NCI-H510A treated with DMSO at 0.1 percent for 48 hours (cell line): Measurements from ENCODE around the gene CFAP43.
A peak's percentile ranks its signal among the peaks of the same experiment; 100 is the strongest.
"Not testable (repeated sequence)": the region's sequence is repeated elsewhere in the genome, so short reads cannot be mapped to it uniquely, and the experiment has no call there.

Experiments
- DNase-seq: peaks from one replicate; lab custom pipeline; 2025; lab: John Stamatoyannopoulos, UW

CFAP43 gene

DNA sequence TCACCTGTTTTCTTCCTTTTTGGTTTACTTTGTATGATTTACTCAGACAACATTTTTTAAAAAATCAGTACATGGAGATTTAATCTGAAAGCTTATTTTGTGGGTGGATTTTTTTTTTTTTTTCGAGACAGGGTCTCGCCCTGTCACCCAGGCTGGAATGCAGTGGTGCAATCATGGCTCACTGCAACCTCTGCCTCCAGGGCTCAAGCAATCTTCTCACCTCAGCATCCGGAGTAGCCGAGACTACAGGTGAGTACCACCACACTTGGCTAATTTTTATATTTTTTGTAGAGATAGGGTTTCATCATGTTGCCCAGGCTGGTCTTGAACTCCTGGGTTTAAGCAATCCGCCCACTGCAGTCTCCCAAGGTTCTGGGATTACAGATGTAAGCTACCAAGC lies 25.1 kb upstream of the CFAP43 start:
- no peak for DNase-seq

- peak; percentile 43 for DNase-seq
These were observed 24.3 kb upstream of the CFAP43 start for GRCh38 chr10:104256335-104256961.

DNA sequence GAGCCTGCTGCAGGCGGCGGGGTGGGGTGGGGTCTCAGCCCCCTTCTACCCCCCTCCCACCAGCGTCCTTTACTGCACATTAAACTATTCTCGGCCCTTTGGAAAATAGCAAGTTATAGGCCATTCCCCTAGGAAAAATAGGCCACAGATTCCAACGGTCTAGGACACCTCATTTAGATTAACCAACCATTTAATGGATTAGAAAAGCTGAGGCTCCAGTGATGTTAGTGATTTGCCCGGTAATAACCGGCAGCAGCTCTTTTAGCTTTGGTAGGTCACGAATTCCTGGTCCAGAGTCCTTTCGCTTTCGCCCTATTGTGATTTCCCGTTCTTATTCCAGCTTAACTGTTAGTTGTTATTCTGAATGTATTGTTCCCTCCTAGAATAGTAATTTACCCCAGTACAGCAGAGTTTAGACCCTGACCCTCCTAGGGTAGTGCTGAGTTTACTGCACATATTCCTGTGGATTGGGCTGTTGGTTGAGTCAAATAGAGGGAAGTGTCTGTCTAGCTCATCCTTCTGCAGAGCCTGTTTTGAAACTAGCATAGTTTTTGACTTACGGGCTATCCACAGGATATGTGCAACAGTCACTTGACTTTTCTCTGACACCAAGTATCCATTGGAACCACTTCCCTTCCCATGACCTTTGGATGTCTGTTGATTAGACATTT lies 23.3 kb upstream of the CFAP43 start:
- peak; percentile 81 for DNase-seq

DNA sequence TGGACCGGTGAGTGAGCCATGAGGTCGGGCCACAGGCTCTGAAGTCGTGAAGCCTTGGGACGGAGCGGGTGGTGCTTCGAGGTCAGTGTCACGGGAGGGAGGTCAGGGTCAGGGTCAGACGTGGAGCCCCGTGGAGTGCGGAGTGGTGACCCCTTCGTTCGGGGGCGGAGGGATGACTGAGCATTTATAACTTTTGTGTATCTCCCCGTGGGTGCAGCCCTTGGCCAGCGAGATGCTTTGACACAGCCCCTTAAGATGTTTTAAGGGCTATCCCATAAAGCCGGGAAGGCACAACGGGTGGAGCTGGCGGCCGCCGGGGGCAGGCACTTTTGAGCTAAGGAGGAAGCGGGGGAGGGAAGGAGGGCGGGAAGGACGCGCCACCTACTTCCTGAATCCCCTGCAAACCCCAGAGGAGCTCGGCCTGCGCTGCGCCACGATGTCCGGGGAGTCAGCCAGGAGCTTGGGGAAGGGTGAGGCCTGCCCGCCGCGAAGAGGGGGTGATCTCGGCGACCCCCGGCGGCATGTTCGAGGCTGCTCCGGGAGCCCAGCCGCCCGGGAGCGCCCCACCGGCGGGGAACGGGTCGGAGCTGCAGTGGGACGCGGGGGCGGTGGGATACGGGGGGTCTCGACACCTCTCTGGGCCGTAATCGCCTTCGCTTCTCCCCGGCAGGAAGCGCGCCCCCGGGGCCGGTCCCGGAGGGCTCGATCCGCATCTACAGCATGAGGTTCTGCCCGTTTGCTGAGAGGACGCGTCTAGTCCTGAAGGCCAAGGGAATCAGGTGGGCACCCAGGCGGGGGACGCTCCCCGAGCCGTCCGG lies 22.5 kb upstream of the CFAP43 start, which contains the start of gene GSTO1:
Gene GSTO1, plus strand, starts transcription at position 400 of the 818 bp plus-strand sequence. Its CDS starts 37 bp downstream, at position 437.
- peak; percentile 68 for DNase-seq

DNA sequence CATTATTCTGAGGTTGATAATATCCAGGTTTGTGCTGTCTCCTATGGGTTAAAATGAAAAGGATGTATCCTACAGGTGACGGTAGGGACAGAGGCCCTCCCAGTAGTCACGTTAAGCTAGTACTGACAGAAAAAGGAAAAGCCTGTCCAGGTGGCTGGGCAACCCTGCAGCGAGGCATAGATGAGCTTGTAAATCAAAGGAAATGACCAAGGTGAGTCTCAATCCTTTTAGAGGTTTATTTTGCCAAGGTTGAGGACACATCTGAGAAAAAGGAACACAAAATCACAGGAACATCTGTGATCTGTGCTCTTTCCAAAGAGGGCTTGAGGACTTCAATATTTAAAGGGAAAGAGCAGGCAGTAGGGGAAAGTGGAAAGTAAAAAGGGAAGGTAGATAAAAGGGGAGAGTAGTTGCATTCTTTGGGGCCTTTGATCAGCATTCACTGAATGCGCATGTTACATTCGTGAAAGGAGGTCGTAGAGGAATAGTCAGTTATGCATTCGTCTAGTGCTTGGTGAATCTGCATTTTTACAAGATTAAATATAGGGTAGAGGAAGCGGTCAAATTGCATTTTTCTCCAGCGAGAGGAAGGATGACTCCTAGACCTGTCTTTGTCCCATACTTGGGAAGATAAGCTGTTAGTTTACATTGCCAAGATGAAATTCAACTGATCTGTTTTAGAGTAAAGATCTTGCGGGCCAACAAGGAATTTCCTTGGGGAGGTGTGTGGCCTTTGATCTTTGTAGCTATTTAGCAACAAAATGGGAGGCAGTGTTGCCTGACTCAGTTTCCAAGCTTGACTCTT lies 21.6 kb upstream of the CFAP43 start:
- DNase-seq = no peak

GRCh38 chr10:104253106-104253505 lies 20.9 kb upstream of the CFAP43 start:
- no peak for DNase-seq

DNA sequence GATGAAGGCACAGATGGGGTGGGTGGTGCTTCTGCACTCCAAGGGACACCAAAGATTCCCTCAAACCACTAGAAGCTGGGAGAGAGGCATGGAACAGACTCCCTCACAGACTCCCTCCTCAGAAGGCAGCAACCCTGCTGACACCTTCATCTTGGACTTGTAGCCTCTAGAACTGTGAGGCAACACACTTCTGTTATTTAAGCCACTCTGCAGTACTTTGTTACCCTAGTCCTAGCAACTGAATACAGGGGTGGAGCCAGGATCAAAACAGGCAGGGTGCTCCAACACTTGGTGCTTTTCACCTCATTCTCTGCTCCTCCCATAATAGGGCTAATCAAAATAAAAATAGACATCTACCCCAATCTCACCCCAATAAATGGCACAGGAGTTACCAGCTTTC lies 20.2 kb upstream of the CFAP43 start:
- DNase-seq = no peak

- no peak for DNase-seq
These were observed 19.3 kb upstream of the CFAP43 start for GRCh38 chr10:104251443-104251842.

DNA sequence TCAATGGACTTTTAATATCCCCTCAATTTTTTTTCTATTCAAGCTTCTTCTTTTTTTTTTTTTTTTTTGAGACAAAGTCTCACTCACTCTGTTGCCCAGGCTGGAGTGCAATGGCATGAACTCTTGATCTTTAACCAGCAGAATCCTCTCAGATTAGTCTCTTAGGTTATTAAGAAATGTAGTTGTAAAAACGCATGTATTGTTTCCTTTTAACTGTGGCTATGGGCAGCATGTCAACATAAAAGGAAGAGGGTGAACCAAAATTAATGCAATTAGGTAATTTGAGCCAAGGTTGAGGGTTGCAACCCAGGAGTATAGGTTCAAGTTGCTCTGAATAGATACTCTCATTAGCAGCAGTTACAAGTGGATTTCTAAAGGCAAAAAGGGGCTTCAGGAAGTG lies 18.2 kb upstream of the CFAP43 start:
- DNase-seq = peak; percentile 70

GRCh38 chr10:104248931-104249330 lies 16.8 kb upstream of the CFAP43 start:
- not testable (repeated sequence) for DNase-seq

DNA sequence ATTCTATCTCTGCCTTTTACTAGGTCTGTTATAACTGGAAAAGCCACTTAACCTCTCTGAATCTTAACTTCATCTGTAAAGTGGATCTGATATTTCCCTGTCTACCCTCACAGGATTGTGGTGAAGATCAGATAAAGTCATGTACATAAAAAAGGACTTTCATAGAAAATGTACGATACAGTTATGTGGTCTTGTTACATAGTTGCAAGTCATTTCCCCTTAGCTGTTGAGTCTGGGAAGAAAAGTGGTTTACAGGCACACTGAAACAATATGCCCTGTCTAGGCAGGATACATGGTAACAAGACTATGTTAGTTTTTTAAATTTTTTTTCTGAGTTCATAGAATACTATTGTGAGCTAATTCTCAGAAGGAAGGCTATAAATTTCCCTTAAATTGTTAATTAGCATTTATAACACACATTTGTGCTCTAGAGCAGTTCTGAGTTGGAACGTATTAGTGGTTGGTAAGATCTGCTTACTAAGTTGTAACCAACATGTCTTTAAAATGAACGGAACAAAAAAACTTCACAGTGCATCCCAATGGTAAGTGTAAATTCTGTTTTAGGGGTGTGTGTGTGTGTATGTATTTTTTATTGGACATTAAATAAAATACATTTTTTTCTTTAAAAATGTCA lies 15.5 kb upstream of the CFAP43 start:
- DNase-seq = no peak

DNA sequence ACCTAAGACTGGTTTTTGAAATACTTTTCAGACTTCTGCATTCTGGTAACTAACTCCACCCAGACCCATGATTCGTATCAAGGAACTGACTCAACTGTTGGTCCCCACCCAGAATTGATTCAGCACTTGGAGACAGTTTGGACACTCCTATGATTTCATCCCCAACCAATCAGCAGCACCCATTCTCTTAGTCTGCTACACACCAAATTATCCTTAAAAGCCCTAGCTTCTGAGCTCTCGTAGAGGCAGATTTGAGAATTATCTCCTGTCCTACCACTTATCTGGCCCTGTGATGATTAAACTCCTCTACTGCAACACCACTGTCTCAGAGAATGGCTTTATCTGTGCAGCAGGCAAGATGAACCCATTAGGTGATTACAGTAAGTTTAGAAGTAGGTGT lies 14.8 kb upstream of the CFAP43 start:
- DNase-seq = no peak

DNA sequence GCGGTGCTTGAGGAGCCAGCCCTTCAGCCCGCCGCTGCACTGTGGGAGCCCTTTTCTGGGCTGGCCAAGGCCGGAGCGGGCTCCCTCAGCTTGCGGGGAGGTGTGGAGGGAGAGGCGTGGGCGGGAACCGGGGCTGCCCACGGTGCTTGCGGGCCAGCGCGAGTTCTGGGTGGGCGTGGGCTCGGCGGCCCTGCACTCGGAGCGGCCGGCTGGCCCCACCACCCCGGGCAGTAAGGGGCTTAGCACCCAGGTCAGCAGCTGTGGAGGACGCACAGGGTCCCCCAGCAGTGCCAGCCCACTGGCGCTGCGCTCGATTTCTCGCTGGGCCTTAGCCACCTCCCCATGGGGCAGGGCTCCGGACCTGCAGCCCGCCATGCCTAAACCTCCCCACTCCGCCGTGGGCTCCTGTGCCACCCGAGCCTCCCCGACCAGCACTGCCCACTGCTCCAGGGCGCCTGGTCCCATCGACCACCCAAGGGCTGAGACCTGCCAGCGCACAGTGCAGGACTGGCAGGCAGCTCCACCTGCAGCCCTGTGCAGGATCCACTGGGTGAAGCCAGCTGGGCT lies 13.0 kb upstream of the CFAP43 start:
- DNase-seq = no peak

DNA sequence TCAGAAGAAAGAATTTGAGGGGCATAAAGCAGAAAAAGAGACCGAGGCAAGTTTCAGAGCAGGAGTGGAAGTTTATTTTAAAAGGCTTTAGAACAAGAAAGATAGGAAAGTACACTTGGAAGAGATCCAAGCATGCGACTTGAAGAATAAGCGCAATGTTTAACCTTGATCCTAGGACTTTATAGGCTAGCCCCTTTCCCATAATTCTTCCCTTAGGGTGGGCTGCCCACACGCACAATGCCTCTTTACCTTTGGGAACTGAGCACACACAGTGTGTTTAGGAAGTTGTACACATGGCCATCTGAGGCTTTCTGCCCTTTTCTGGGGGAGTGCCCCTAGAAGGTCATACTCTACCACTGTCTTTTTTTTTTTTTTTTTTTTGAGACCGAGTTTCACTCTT lies 11.3 kb upstream of the CFAP43 start:
- DNase-seq = no peak

DNA sequence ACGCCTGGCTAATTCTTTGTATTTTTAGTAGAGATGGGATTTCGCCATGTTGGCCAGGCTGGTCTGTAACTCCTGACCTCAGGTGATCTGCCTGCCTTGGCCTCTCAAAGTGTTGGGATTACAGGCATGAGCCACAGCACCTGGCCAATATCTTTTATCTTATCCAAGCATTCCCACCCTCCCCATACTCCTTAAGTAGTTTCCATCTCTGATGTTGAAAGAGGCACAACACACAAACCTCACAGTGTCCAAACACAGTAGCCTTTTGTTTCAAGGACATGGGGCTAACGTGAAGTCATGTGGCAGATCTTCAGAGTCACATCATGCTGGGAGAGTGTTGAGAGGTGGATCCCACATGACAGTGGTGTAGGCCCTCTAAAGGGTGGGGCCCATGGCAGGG lies 10.8 kb upstream of the CFAP43 start:
- not testable (repeated sequence) for DNase-seq

DNA sequence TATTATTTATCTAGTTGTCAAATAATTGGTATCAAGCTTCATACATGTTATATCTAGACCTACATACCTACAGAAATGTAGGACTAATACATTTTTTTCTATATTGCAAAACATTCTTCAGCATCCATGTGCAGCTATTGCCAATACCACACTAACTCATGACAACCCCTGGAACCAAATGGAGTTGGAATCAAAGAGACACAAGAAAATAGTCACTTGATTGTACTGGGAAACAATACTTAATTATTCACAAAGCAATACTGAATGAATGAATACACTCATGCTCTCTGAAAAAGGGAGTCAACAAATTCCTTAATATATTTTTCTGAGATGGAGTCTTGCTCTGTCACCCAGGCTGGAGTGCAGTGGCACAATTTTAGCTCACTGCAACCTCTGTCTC lies 10.4 kb upstream of the CFAP43 start:
- no peak for DNase-seq

GRCh38 chr10:104240078-104240477 lies 7.9 kb upstream of the CFAP43 start:
- DNase-seq = no peak

DNA sequence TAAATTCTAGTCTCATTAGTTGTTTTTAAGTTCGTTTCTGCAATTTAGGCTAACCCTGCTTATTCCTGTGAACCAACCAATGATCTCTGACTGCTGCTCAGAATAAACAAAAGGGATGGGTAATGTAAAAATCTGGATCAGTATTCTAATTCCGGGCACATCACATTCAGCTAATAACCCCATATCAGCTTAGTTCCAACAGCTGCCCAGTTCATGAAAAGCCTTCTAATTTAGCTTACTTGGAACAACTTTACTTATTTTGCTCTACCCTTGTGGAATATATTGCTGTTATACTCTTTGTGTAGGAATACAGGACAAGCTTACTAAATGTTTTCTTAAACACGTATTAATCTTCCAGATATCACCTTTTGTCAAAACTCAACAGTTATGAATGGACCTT lies 3.6 kb upstream of the CFAP43 start:
- no peak for DNase-seq

GRCh38 chr10:104234934-104235333 lies 2.8 kb upstream of the CFAP43 start:
- no peak for DNase-seq

- DNase-seq = no peak
These were observed 1.7 kb upstream of the CFAP43 start for GRCh38 chr10:104233817-104234216.

DNA sequence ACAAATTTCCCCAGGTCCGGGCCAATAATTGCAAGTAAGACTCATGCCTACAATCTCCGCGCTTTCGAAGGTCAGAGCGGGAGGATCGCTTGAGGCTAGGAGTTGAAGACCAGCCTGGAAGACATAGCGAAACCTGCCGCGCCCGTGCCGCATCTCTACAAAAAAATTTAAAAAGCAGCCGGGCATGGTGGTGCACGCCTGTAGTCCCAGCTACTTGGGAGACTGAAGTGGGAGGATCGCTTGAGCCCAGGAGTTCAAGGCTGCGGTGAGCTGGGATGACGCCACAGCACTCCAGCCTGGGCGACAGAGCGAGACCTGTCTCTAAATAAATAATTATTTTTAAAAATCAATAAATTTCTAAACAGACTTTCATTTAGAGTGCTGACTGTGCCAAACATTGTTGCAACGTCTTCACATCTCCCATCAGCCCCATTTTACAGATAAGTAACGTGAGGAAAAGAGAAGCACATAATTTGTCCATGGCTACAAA lies 494 bp upstream of the CFAP43 start:
- no peak for DNase-seq
